NB4 (cell line): Measurements from ENCODE around the gene TMEM61.

Experiments
- POLR2A ChIP-seq: IDR thresholded peaks from 2 replicates; pipeline ENCODE4 v1.6.1; 2011; ENCODE audit warnings: mild to moderate bottlenecking; ENCODE audit not compliant: insufficient read length; ENCODE audit errors: extremely low read depth
- TF ChIP-seq, protein P1 (sequence below): IDR thresholded peaks from one replicate; pipeline ENCODE4 v1.5.1; 2012; ENCODE audit warnings: low read depth, low read length
- TF ChIP-seq, protein P2 (sequence below): IDR thresholded peaks from 2 replicates; pipeline ENCODE4 v1.6.1; 2011; ENCODE audit warnings: low read depth, low read length

DNA sequence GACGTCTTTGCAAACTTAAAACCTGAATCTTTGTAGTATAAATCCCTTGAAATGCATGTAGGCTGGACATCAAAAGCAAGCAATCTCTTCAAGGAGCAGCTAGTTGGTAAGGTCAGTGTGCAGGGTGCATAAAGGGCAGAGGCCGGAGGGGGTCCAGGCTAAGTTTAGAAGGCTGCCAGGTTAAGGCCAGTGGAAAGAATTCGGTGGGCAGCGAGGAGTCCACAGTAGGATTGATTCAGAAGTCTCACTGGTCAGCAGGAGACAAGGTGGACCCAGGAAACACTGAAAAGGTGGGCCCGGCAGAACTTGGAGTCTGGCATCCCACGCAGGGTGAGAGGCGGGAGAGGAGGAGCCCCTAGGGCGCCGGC lies 58.5 kb downstream of the TMEM61 start:
- TF ChIP-seq, protein P1, sequence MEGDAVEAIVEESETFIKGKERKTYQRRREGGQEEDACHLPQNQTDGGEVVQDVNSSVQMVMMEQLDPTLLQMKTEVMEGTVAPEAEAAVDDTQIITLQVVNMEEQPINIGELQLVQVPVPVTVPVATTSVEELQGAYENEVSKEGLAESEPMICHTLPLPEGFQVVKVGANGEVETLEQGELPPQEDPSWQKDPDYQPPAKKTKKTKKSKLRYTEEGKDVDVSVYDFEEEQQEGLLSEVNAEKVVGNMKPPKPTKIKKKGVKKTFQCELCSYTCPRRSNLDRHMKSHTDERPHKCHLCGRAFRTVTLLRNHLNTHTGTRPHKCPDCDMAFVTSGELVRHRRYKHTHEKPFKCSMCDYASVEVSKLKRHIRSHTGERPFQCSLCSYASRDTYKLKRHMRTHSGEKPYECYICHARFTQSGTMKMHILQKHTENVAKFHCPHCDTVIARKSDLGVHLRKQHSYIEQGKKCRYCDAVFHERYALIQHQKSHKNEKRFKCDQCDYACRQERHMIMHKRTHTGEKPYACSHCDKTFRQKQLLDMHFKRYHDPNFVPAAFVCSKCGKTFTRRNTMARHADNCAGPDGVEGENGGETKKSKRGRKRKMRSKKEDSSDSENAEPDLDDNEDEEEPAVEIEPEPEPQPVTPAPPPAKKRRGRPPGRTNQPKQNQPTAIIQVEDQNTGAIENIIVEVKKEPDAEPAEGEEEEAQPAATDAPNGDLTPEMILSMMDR: no peak
- no peak for TF ChIP-seq POLR2A
- TF ChIP-seq, protein P2, sequence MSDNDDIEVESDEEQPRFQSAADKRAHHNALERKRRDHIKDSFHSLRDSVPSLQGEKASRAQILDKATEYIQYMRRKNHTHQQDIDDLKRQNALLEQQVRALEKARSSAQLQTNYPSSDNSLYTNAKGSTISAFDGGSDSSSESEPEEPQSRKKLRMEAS: no peak
